Regular cardiac myocyte (primary cell): ENCODE measurements around the gene STK31. TPM values are rescaled to one million over a fixed set of nuclear protein-coding genes. Genes with fewer than 3 reads are reported as not detected.

ENCODE experiments used
- total RNA-seq: library from RNA; depleted of rRNA; stranded (reverse); fragments of >200 nt; gene quantifications from 2 replicates; pipeline ENCODE4 v1.2.3, GENCODE V29; 2014

Gene STK31
- under 0.01 TPM in 2 replicates for total RNA-seq

GRCh38 chr7:23710000-23710399 lies at the start of gene STK31:
Gene STK31 (plus strand): TSS chr7:23710219. CDS start chr7:23710286, 67 bp downstream.

GRCh38 chr7:23679898-23680413 lies 30.1 kb upstream of the STK31 start, which contains the start of gene FAM221A:
Gene FAM221A (plus strand): TSS chr7:23680199. CDS start chr7:23680219, 20 bp downstream.

Other genes with a start within 250 kb of the STK31 start
- 20.3 and 36.0 TPM in 2 replicates for gene IGF2BP3, start 239.7 kb upstream of the STK31 start, total RNA-seq
- gene TRA2A, start 178.2 kb upstream of the STK31 start, total RNA-seq = 14.4 and 44.9 TPM in 2 replicates
- gene CCDC126, start 112.8 kb upstream of the STK31 start, total RNA-seq = 9.0 and 15.8 TPM in 2 replicates
- 1.1 and 1.3 TPM in 2 replicates for gene FAM221A, start 30.0 kb upstream of the STK31 start, total RNA-seq